Gastroesophageal sphincter (tissue), 4 donors: ENCODE results near the gene RGS10. TPM values are rescaled to one million over a fixed set of nuclear protein-coding genes. Genes with fewer than 3 reads are reported as not detected.
"Not testable (repeated sequence)": the region's sequence is repeated elsewhere in the genome, so short reads cannot be mapped to it uniquely, and the experiment has no call there.

Experiments
- ATAC-seq: fragments of 150-250 bp; one replicate; pipeline ENCODE4 v1.9.1; 2016; ENCODE audit warnings: mild to moderate bottlenecking, moderate library complexity
- H3K27ac ChIP-seq, 4 donors: fragments of 200-600 bp; sonication (generic) in 3 of 4; 1 replicate in 3 of 4; 2 replicates in 1 of 4; pipeline ENCODE4 v1.5.1; 2016 to 2019
- H3K27me3 ChIP-seq: fragments of 200-600 bp; sonication (generic); one replicate; pipeline ENCODE4 v1.5.1; 2019
- H3K36me3 ChIP-seq, 2 donors: fragments of 200-600 bp; sonication (generic); one replicate each; pipeline ENCODE4 v1.5.1; 2019; ENCODE audit warnings: control low read depth in 1 of 2
- H3K4me1 ChIP-seq, 3 donors: fragments of 200-600 bp; sonication (generic); 1 replicate in 2 of 3; 2 replicates in 1 of 3; pipeline ENCODE4 v1.5.1; 2016 to 2019; ENCODE audit warnings: control low read depth in 2 of 3
- H3K4me3 ChIP-seq, 2 donors: fragments of 200-600 bp; sonication (generic); one replicate each; pipeline ENCODE4 v1.5.1; 2019; ENCODE audit warnings: mild to moderate bottlenecking in 1 of 2, moderate library complexity in 1 of 2
- H3K9me3 ChIP-seq, 3 donors: fragments of 200-600 bp; sonication (generic); one replicate each; pipeline ENCODE4 v1.5.1; 2017 to 2019; ENCODE audit warnings: control low read depth in 2 of 3
- EP300 ChIP-seq: sonication (generic); formaldehyde crosslinking; IDR thresholded peaks from one replicate; pipeline ENCODE4 v1.6.1; 2017; ENCODE audit warnings: antibody characterized with exemption, mild to moderate bottlenecking
- POLR2A ChIP-seq, 2 donors: fragments of 450-650 bp; IDR thresholded peaks; one replicate each; pipeline ENCODE4 v1.6.1; 2017; ENCODE audit warnings: antibody characterized with exemption in 2 of 2, mild to moderate bottlenecking in 2 of 2, moderate library complexity in 1 of 2
- POLR2AphosphoS5 ChIP-seq: sonication (generic); formaldehyde crosslinking; IDR thresholded peaks from one replicate; pipeline ENCODE4 v1.6.1; 2017; ENCODE audit warnings: antibody characterized with exemption
- WGBS, 2 donors: methylation state at CpG; one replicate each; pipeline ENCODE4 v1.1.5; 2018; ENCODE audit warnings: low coverage in 1 of 2; 5-methylcytosine and 5-hydroxymethylcytosine counted together
- total RNA-seq, 4 donors: library from RNA; depleted of rRNA; stranded (reverse); fragments of >200 nt; gene quantifications; one replicate each; pipeline ENCODE4 v1.1.0, GENCODE V29; 2016
- TF ChIP-seq, protein P1 (sequence below), 4 experiments: fragments of 200-600 bp in 2 of 4; fragments of 450-650 bp in 2 of 4; sonication (generic) in 1 of 4; IDR thresholded peaks; one replicate each; pipeline ENCODE4 v1.5.1; 2017 to 2019; ENCODE audit warnings: antibody characterized with exemption in 4 of 4, mild to moderate bottlenecking in 2 of 4, moderate library complexity in 2 of 4

The RGS10 gene
- total RNA-seq, 4 donors from 2014 or later = 18.1 to 48.5 (median 33.4) TPM

DNA sequence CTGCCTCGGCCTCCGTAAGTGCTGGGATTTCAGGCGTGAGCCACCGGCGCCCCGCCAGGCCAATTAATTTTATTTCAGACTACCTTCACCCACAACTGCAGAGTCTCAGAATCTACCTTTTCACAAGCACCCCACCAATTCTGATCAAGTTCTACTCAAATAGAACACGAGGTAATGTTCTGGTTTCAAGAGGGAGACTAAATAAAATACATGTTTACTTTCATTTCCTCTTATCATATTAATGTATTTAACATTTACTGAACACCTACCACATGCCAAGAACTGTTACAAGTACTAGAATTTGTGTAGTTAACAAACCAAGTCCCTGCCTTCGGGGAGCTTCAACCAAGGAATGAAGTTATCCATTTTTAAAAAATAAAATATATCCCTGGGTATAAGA, 25.5 kb upstream of the RGS10 start:
- H3K27ac ChIP-seq = no peak overlapping the region
- TF ChIP-seq, protein P1, sequence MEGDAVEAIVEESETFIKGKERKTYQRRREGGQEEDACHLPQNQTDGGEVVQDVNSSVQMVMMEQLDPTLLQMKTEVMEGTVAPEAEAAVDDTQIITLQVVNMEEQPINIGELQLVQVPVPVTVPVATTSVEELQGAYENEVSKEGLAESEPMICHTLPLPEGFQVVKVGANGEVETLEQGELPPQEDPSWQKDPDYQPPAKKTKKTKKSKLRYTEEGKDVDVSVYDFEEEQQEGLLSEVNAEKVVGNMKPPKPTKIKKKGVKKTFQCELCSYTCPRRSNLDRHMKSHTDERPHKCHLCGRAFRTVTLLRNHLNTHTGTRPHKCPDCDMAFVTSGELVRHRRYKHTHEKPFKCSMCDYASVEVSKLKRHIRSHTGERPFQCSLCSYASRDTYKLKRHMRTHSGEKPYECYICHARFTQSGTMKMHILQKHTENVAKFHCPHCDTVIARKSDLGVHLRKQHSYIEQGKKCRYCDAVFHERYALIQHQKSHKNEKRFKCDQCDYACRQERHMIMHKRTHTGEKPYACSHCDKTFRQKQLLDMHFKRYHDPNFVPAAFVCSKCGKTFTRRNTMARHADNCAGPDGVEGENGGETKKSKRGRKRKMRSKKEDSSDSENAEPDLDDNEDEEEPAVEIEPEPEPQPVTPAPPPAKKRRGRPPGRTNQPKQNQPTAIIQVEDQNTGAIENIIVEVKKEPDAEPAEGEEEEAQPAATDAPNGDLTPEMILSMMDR (IDR thresholded peaks at IDR 0.05) = no peak
- TF ChIP-seq EP300 (no peak), POLR2AphosphoS5 (no peak), POLR2A (IDR thresholded peaks at IDR 0.05) (no peak)
- ATAC-seq = no peak
- H3K36me3 ChIP-seq = peaks cover 0 to 12% of the 10 kb centered on the region in 2 donors
- no peaks in the 10 kb centered on the region for H3K27me3 ChIP-seq
- no peak overlapping the region for H3K4me3 ChIP-seq
- H3K9me3 ChIP-seq = no peaks in the 10 kb centered on the region
- H3K4me1 ChIP-seq = peaks cover 0 to 17% (median 0%) of the 10 kb centered on the region in 3 donors
- 47 to 81% methylated on average over 2 to 5 of the region's 8 CpGs for WGBS, 2 donors

DNA sequence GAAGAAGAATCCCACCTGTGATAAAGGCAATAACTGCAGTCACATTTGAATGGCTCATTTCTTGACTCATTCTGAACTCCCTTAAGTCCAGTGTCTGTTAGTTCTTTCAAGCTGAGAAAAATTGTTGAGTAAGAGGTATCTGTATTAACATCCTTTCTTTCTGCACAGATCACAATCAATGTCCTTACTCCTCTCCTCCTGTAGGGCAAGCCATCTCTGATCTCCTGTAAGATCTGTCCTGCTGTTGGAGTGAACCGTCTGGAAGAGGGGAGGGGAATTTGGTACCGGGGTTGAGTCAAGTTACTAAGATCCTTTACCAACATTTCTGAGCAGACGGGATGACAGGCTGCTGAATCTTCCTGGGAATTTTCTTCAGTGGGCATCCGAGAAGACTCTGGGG, 19.6 kb upstream of the RGS10 start:
- TF ChIP-seq EP300 (no peak), POLR2AphosphoS5 (no peak)
- TF ChIP-seq, protein P1 (IDR thresholded peaks at IDR 0.05) = no peak
- Histone ChIP-seq H3K4me3 (no peak overlapping the region), H3K36me3 (no peaks in the 10 kb centered on the region), H3K4me1 (no peaks in the 10 kb centered on the region), H3K27me3 (no peaks in the 10 kb centered on the region), H3K27ac (no peak overlapping the region), H3K9me3 (no peaks in the 10 kb centered on the region)
- no peak for ATAC-seq
- 100% methylated on average over 3 to 4 of the region's 4 CpGs for WGBS, 2 donors

DNA sequence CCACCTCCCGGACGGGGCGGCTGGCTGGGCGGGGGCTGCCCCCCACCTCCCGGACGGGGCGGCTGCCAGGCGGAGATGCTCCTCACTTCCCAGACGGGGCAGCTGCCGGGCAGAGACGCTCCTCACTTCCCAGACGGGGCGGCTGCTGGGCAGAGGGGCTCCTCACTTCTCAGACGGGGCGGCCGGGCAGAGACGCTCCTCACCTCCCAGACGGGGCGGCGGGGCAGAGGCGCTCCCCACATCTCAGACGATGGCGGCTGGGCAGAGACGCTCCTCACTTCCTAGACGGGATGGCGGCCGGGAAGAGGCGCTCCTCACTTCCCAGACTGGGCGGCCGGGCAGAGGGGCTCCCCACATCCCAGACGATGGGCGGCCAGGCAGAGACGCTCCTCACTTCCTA, 17.0 kb upstream of the RGS10 start:
- not testable (repeated sequence) for ATAC-seq, H3K27ac ChIP-seq, H3K9me3 ChIP-seq, H3K36me3 ChIP-seq, H3K4me3 ChIP-seq, H3K27me3 ChIP-seq, H3K4me1 ChIP-seq
- no CpG with 5 or more reads among the region's 33 CpGs for WGBS, 2 donors

DNA sequence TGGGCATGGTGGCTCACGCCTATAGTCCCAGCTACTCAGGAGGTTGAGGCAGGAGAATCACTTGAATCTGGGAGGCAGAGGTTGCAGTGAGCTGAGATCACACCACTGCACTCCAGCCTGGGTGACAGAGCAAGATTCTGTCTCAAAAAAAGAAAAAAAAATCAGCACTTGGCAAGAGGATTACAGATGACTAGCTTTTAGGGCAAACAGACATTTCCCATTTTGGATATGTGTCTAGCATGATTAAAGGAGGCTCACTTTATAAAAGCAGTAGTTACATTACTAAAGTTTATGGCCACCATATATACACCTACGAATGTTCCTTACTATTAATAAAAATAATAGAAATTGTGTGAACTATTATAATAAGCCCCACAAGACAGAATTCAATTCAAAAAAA, 13.6 kb upstream of the RGS10 start:
- H3K4me1 ChIP-seq, H3K27me3 ChIP-seq, H3K36me3 ChIP-seq, H3K27ac ChIP-seq, H3K4me3 ChIP-seq, H3K9me3 ChIP-seq, ATAC-seq: not testable (repeated sequence)
- 92 to 94% methylated on average over 1 to 2 of the region's 2 CpGs for WGBS, 2 donors

DNA sequence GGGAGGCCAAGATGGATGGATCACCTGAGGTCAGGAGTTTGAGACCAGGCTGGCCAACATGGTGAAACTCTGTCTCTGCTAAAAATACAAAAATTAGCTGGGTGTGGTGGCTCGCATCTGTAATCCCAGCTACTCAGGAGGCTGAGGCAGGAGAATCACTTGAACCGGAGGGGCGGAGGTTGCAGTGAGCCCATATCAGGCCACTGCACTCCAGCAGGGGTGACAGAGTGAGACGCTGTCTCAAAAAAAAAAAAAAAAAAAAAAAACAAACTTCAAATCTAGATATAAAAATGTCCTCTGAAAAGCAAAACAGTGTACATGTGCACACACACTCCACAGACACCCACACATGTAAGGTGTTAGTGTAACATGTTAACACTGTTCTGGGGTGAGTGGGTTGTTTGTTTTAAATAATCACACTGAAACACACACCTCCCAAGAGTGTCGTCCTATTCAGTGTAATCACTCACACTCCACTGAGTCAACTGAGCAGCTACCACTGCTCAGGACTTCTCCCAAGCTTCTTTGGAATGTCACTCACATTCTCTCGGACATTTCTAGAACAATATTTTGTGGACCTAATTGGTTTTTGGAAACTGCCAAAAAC, 12.8 kb upstream of the RGS10 start:
- no peaks in the 10 kb centered on the region for H3K4me1 ChIP-seq
- no peaks in the 10 kb centered on the region for H3K36me3 ChIP-seq
- no peak overlapping the region for H3K27ac ChIP-seq
- WGBS, 2 donors = 67 to 74% methylated on average over 2 of the region's 6 CpGs
- TF ChIP-seq, protein P1 (IDR thresholded peaks at IDR 0.05) = no peak
- TF ChIP-seq POLR2AphosphoS5 = no peak
- no peaks in the 10 kb centered on the region for H3K27me3 ChIP-seq
- ATAC-seq = no peak
- no peaks in the 10 kb centered on the region for H3K9me3 ChIP-seq
- no peak overlapping the region for H3K4me3 ChIP-seq

DNA sequence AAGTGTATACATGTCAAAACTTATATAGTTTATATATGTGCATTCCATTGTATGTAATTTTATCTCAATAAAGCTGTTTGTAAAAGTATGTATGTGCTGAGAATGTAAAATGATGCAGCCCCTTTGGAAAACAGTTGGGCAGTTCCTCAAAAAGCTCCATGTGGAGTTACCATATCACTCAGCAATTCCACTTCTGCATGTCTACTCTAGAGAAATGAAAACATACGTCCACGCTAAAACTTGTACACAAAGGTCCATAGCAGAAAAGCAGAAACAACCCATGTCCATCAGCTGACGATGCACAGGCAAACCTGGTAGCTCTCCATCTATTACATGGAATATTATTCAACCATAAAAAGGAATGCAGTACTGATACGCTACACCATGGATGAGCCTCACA, 8.3 kb upstream of the RGS10 start:
- Histone ChIP-seq H3K36me3 (no peaks in the 10 kb centered on the region), H3K27ac (no peak overlapping the region), H3K27me3 (peaks cover 8% of the 10 kb centered on the region), H3K4me1 (no peaks in the 10 kb centered on the region), H3K4me3 (no peak overlapping the region), H3K9me3 (no peaks in the 10 kb centered on the region)
- ATAC-seq = no peak
- 78 to 86% methylated on average over 3 to 4 of the region's 4 CpGs for WGBS, 2 donors
- TF ChIP-seq POLR2A (IDR thresholded peaks at IDR 0.05) (no peak), POLR2AphosphoS5 (no peak), EP300 (no peak)
- TF ChIP-seq, protein P1 (IDR thresholded peaks at IDR 0.05) = no peak
